Stimulated activated CD8-positive, alpha-beta memory T cell treated with anti-CD3 and anti-CD28 coated beads, Interleukin-4, amount 100 ng/mL, for 1 hour (primary cell): ENCODE results near the gene SNU13.
"Not testable (repeated sequence)": the region's sequence is repeated elsewhere in the genome, so short reads cannot be mapped to it uniquely, and the experiment has no call there.

Experiments used
- DNase-seq, 2 donors: peaks; one replicate each; pipeline ENCODE4 v3.0.0-alpha.2; 2020; ENCODE audit warnings: low read depth in 2 of 2, low spot score in 1 of 2

Gene SNU13

GRCh38 chr22:41682033-41682807, 6.4 kb downstream of the SNU13 start:
- peak; percentile 61 to 73 for DNase-seq

- DNase-seq, result no peak
These were observed 7.1 kb downstream of the SNU13 start for GRCh38 chr22:41681616-41682015.

- DNase-seq, result no peak
These were observed 12.5 kb downstream of the SNU13 start for GRCh38 chr22:41676134-41676533.

GRCh38 chr22:41674846-41675340, 13.8 kb downstream of the SNU13 start:
- DNase-seq, result no peak

GRCh38 chr22:41672780-41673509, 15.7 kb downstream of the SNU13 start:
- DNase-seq, result no peak

GRCh38 chr22:41672096-41672495, 16.6 kb downstream of the SNU13 start:
- DNase-seq, result not testable (repeated sequence)

GRCh38 chr22:41668971-41669911, 19.4 kb downstream of the SNU13 start:
- DNase-seq, result no peak

- no peak for DNase-seq
These were observed 23.7 kb downstream of the SNU13 start for GRCh38 chr22:41664951-41665350.

GRCh38 chr22:41664490-41664889, 24.2 kb downstream of the SNU13 start:
- no peak for DNase-seq

- DNase-seq, result not testable (repeated sequence)
These were observed 25.1 kb downstream of the SNU13 start for GRCh38 chr22:41663594-41663993.

GRCh38 chr22:41661713-41662112, 27.0 kb downstream of the SNU13 start:
- no peak for DNase-seq

- DNase-seq, result no peak
These were observed 27.6 kb downstream of the SNU13 start for GRCh38 chr22:41661088-41661487.

- no peak for DNase-seq
These were observed 28.3 kb downstream of the SNU13 start for GRCh38 chr22:41660416-41660815.

- DNase-seq, result no peak
These were observed 28.7 kb downstream of the SNU13 start for GRCh38 chr22:41659941-41660340.

- no peak for DNase-seq
These were observed 29.8 kb downstream of the SNU13 start for GRCh38 chr22:41658869-41659268.

- no peak for DNase-seq
These were observed 31.0 kb downstream of the SNU13 start for GRCh38 chr22:41657709-41658108.

- no peak for DNase-seq
These were observed 32.1 kb downstream of the SNU13 start for GRCh38 chr22:41656556-41656955.

GRCh38 chr22:41654322-41654721, 34.3 kb downstream of the SNU13 start:
- no peak for DNase-seq

GRCh38 chr22:41650821-41651220, 37.8 kb downstream of the SNU13 start:
- DNase-seq, result no peak

GRCh38 chr22:41650229-41650628, 38.4 kb downstream of the SNU13 start:
- DNase-seq, result no peak

GRCh38 chr22:41648432-41648831, 40.2 kb downstream of the SNU13 start:
- no peak for DNase-seq
